GM21576 (cell line): ENCODE data around the gene STKLD1.
"Not testable (repeated sequence)": the region's sequence is repeated elsewhere in the genome, so short reads cannot be mapped to it uniquely, and the experiment has no call there.

Experiments
- ATAC-seq: cut with Tn5 transposase; IDR thresholded peaks from one replicate; pipeline ENCODE4 v1.9.1; 2021; ENCODE audit warnings: mild to moderate bottlenecking, moderate library complexity; ENCODE audit not compliant: unreplicated experiment

STKLD1 gene

GRCh38 chr9:133375724-133376654 is at the start of gene STKLD1, which contains the start of gene SURF4:
Gene STKLD1, plus strand, starts transcription at chr9:133376366. Its CDS starts 108 bp downstream, at chr9:133376474.
Gene SURF4, minus strand, starts transcription at chr9:133376060. Its CDS starts 91 bp downstream, at chr9:133375969.
- ATAC-seq: peak; percentile 87

GRCh38 chr9:133327021-133327420 is 49.1 kb upstream of the STKLD1 start:
- ATAC-seq: not testable (repeated sequence)

- ATAC-seq: no peak
Measured at GRCh38 chr9:133327834-133328484, 48.2 kb upstream of the STKLD1 start.

- not testable (repeated sequence) for ATAC-seq
Measured at GRCh38 chr9:133329306-133330156, 46.6 kb upstream of the STKLD1 start.

GRCh38 chr9:133331221-133331620 is 44.9 kb upstream of the STKLD1 start:
- no peak for ATAC-seq

- no peak for ATAC-seq
Measured at GRCh38 chr9:133331641-133332380, 44.4 kb upstream of the STKLD1 start.

GRCh38 chr9:133332381-133332730 is 43.8 kb upstream of the STKLD1 start:
- no peak for ATAC-seq

GRCh38 chr9:133333011-133333410 is 43.2 kb upstream of the STKLD1 start:
- ATAC-seq: no peak

- ATAC-seq: no peak
Measured at GRCh38 chr9:133333566-133333965, 42.6 kb upstream of the STKLD1 start.

GRCh38 chr9:133334161-133334560 is 42.0 kb upstream of the STKLD1 start:
- ATAC-seq: no peak

GRCh38 chr9:133334888-133335287 is 41.3 kb upstream of the STKLD1 start:
- ATAC-seq: not testable (repeated sequence)

- peak; percentile 79 for ATAC-seq
Measured at GRCh38 chr9:133335924-133336811, 40.0 kb upstream of the STKLD1 start, which contains the start of gene SURF6. Gene SURF6, minus strand, starts transcription at chr9:133336188. Its CDS starts 56 bp downstream, at chr9:133336132.

GRCh38 chr9:133339641-133340040 is 36.5 kb upstream of the STKLD1 start:
- no peak for ATAC-seq

GRCh38 chr9:133340256-133340655 is 35.9 kb upstream of the STKLD1 start:
- ATAC-seq: no peak

GRCh38 chr9:133340916-133341315 is 35.2 kb upstream of the STKLD1 start:
- no peak for ATAC-seq

- ATAC-seq: no peak
Measured at GRCh38 chr9:133341369-133342068, 34.6 kb upstream of the STKLD1 start.

GRCh38 chr9:133342069-133342406 is 34.1 kb upstream of the STKLD1 start:
- no peak for ATAC-seq

- no peak for ATAC-seq
Measured at GRCh38 chr9:133342570-133342969, 33.6 kb upstream of the STKLD1 start.

- no peak for ATAC-seq
Measured at GRCh38 chr9:133344071-133344470, 32.1 kb upstream of the STKLD1 start.
